GM19193 (cell line): ENCODE measurements around the gene ATXN7L3.
A peak's percentile ranks its signal among the peaks of the same experiment; 100 is the strongest.

Experiments used
- POLR2A ChIP-seq: IDR thresholded peaks from 4 replicates; pipeline ENCODE4 v1.6.1; 2011; ENCODE audit not compliant: insufficient read depth, insufficient read length; ENCODE audit errors: extremely low read depth

Gene ATXN7L3

DNA sequence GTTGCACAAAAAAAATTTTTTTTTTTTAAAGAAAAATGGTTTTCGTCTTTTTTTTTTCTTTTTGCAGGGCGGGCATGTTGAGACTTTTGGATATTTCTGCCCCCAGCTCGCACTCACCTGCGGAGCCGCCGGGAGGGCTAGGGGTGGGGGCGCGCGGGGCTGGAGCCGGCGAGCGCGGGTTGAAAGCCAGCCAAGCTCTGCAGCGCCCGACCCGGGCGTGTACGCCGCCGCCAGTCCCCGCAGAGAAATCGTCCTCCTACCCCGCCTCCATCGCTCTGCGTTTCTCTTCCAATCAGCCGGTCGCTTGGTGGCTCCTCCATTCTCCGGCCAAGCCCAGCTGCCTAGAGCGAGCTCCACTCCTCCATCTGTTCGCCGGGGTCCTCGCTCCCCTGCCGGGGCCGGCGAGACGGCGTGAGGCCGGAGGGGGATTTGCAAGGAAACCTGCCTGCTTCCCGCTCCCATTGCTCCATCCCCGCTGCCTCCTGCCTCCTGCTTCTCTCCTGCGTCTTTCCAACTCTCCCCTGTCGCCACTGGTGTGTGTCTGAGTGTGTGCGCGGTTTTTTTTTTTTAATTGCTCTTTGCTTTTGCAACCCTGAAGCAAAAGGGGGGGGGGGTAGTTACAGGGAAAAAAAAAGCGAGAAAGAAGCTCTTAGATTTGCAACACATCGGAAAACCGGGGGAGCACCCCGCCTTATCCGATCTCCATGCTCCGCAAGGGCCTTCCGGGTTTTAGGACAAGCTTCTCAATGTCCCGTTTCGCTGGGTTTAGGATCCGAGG is 21.6 kb upstream of the ATXN7L3 start:
- TF ChIP-seq POLR2A = peak; percentile 43

GRCh38 chr17:44220213-44221083 is 20.8 kb upstream of the ATXN7L3 start:
- peak; percentile 59 for TF ChIP-seq POLR2A

DNA sequence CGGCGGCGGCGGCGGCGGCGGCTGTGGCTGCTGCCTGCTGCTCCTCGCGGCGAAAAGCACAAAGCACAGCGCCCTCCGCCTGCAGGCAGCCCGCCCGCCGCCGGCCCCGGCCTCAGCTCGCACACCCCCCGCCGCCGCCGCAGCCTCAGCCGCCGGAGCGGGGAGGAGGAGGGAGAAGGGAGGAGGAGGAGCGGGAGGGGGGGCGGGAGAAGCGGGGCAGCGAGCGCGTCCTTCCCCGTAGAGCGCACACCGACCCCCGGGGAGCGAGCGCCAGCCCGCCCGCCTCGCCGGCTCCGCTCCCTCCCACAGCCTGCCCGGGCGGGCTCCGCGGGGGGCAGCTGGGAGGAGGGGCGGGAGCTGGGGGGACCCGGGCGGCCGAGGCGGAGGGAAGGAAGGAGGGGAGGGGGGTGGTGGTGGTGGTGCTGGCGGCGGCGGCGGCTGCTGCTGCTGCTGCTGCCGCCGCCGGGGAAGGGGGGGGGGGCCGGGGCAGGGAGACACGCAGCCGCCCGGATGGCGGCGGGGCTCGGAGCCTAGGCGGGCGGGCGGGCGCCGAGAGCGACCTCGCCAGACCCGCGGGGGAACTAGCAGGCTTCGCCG is 20.0 kb upstream of the ATXN7L3 start, which contains the start of gene UBTF:
Gene UBTF (minus strand): TSS at position 60 of the 597 bp plus-strand sequence. CDS start 1,446 bp downstream, outside the sequence.
- no peak for TF ChIP-seq POLR2A

GRCh38 chr17:44219108-44219615 is 19.5 kb upstream of the ATXN7L3 start:
- peak; percentile 62 for TF ChIP-seq POLR2A

GRCh38 chr17:44218344-44219107 is 18.8 kb upstream of the ATXN7L3 start:
- peak; percentile 49 for TF ChIP-seq POLR2A

- no peak for TF ChIP-seq POLR2A
Measured at GRCh38 chr17:44217738-44218343, 18.2 kb upstream of the ATXN7L3 start.

GRCh38 chr17:44216694-44217093 is 17.0 kb upstream of the ATXN7L3 start:
- TF ChIP-seq POLR2A = no peak

- peak; percentile 23 for TF ChIP-seq POLR2A
Measured at GRCh38 chr17:44216173-44216572, 16.5 kb upstream of the ATXN7L3 start.

- no peak for TF ChIP-seq POLR2A
Measured at GRCh38 chr17:44214896-44215295, 15.2 kb upstream of the ATXN7L3 start.

DNA sequence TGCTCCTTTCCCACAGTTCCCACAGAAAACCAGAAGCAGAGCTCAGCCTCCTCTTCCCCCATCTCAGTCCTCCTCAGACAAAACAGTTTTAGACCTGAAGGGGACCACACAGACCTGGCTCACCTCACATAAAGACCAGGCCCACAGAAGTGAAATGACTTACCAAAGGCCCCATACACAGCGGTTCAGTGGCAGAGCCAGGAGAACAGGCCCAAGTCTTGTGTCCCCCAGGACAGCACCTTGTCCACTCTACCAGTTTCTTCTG is 14.5 kb upstream of the ATXN7L3 start:
- TF ChIP-seq POLR2A = no peak

- TF ChIP-seq POLR2A = no peak
Measured at GRCh38 chr17:44213403-44214229, 13.9 kb upstream of the ATXN7L3 start.

DNA sequence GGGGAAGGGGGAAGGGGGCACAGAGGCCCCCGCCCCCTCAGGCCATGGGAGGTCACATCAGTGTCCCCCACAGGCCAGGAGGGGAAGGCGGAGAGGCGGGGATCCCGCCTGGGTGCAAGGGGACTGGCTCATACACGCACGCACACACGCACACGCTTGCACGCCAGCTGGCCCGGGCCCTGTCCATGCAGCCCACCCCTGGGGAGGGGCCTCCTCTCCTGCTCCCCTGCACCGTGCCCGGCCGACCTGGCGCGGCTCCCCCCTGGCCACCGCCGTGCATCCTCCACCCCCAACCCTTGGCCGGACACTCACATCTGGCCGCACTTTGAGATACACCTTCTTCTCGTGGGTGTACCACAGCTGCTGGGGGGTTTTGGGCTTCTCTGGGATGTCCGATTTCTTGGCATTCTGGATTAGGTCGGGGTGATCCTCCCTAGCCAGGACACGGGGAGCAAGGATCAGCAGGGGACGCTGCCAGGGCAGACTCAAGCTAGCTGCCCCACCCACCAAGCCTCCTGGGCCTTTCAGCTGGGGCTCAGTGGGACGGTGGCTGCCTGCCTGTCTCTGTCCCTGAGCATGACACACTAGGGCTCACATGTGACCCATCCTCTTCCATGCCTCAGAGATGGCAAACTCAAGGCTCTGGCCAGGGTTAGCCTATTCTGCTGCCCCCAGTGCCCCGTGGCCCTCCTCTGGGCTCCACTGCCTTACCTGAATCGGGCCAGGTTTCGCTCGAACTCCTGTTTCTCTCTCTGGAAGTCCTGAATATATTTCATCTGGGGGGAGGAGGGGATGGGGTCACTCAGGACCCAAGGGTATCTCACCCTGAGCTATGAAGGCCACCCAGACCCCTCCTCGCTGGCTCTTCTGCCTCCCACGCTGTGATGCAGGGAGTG is 13.1 kb upstream of the ATXN7L3 start:
- TF ChIP-seq POLR2A = peak; percentile 40
